Measurements from ENCODE around the gene TRIM59.

Gene TRIM59

GRCh38 chr3:160403028-160403545 lies 46.5 kb downstream of the TRIM59 start:
- DNase-seq, result no peak

- no peak for DNase-seq
Measured at GRCh38 chr3:160402221-160403027, 47.2 kb downstream of the TRIM59 start.

DNA sequence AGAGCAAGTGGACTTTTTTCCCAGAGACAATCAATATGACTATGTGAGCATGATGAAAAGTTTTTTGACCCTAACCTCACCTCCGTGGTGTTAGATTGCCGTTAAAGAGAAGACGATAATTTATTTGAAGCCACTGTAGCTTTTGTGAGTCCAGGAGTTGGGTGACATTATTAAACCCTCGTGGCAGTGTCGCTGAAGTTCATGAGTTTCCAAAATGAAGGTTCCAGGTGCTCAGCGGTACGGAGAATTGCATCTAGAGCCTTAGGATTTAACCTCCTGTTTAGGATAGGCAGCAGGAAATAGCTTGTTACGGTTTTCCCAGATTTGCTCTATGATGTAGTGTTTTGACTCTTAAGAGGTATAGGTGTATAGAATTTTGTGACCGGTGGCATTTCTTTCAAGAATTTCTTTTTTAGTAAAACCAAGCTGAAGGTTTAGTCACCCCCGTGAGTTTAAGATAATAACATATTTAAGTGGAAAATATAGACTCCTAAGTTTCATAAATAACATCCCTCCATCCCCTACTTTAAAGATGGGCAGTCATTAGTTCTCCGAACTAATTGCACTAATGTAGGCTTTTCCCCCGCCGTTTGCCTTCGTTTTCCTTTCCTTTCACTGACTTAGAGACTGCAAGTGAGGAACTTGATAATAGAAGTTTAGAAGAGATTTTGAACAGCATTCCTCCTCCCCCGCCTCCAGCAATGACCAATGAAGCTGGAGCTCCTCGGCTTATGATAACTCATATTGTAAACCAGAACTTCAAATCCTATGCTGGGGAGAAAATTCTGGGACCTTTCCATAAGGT lies 48.1 kb downstream of the TRIM59 start:
- no peak for DNase-seq

GRCh38 chr3:160400702-160401150 lies 48.9 kb downstream of the TRIM59 start:
- peak in 2 of 56 donors; percentile 10 to 17 for DNase-seq

DNA sequence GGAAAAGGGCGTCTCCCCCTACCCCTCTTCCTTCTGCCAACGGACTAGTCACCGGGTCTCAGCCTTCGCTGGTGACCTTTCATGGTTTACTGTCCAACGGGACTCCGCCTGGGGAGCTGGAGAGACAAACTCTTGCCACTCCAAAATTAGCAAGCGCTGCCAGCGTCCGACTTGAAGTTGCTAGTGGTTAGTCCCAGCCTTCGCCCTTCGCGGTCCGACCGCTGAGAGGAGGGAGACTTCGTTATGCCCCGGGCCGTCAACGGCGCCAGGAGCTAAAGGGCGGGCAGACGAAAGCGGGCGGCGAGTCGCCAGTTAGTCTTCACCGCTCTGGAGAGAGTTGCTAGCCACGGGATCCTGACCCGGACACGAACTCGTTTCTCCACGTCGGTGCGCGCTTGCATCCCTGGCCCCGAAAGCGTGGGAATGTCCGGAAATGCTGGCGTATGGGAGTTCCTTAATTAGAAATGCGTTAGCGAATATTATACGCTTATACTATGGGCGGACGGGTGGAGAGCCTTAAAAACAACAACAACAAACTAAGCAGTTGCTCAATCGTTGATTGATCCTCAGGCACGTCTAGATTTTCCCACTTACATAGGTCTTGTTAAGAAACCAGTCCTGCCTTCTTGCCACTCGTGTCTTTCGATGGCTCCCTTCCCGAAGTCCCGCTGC lies 49.4 kb downstream of the TRIM59 start:
- DNase-seq, result peak in 10 of 56 donors; percentile 7 to 55 (median 36)

DNA sequence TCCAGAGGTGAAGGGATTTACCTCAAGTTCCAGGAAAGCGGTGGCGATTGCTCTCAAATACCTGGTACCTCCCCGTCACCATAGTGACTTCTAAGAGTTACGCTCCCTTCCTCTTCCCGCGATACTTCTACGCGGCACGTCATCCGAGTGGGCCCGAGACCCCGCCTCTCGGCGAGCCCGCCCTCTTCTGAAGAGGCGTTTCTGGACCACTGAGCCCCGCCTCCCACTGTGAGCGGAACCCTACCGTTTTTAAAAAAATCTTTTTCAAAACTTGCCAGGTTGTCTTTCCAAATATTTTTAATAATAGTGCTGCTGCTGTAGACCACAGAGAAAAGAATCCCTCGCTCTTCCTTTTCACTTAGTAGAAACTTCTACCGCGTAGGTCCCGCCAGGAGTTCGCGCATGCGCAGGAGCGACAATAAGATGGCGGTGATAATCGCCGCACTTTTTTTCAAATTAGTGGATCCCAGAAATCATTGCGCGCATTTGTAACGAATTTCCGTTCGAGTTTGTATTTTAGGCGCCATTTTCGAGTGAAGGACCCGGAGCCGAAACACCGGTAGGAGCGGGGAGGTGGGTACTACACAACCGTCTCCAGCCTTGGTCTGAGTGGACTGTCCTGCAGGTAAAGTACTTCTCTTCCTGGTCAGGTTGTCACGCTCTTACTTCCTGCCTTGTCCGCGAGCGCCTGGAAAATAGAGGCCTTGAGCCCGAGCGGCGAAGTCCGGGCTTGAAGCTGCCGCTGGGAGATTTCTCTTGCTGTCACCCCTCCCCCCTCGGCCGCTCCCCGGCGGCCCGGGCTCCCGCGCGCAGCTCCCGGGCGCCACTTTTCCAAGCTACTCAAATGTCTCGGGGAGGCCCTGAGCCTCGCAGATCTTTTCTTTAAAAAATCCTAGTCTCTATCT lies 50.2 kb downstream of the TRIM59 start, which contains the start of the genes IFT80 and SMC4:
Gene IFT80, minus strand, starts transcription at position 101 of the 905 bp plus-strand sequence. CDS start 14,625 bp downstream, outside the sequence.
Gene SMC4, plus strand, starts transcription at position 526 of the 905 bp plus-strand sequence. CDS start 1,177 bp downstream, outside the sequence.
- DNase-seq, result peak; percentile 22 to 95 (median 89)

- no peak for DNase-seq
Measured at GRCh38 chr3:160398820-160399124, 50.8 kb downstream of the TRIM59 start.

- no peak for DNase-seq
Measured at GRCh38 chr3:160395297-160395696, 54.3 kb downstream of the TRIM59 start.

DNA sequence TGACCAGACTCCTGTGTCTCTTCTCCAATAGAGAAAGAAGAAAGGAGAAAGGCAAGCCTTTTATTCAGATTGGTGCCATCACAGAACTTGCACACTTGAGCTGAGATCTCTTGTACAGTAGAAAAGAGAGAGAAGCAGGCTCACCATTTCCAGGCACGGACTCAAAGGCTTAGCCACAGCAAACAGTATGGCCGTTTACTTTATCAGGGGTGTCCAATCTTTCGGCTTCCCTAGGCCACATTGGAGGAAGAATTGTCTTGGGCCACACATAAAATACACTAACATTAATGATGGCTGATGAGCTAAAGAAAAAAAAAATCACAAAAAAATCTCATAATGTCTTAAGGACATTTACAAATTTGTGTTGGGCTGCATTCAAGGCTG lies 55.6 kb downstream of the TRIM59 start:
- DNase-seq, result no peak

DNA sequence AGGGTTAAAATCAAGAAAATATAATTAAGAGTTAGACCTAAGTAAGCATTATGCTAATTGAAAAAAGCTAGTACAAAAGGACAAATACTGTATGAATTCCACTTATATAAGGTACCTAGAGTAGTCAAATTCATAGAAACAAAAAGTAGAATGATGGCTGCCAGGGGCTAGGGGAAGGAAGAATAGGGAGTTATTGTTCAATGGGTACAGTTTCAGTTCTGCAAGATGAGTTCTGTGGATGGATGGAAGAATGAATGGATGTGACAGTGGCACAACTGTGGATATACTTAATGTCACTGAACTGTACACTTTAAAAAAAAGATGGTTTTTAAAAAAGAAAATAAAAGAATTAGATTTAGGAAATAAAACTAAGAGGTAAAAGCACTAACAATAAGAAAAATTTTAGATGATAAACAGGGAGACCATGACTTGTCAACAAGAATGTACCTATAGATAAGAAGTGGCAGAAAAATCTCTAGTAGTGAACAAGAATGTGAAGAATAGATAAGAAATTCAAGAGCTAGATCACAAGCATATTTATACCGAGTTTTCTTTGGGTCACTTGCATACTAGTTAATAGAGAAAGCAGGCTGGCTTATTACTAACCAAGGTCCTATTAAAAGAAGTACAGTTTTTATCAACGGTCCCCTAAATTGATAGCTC lies 56.1 kb downstream of the TRIM59 start:
- DNase-seq, result no peak

- DNase-seq, result no peak
Measured at GRCh38 chr3:160392798-160393197, 56.8 kb downstream of the TRIM59 start.

GRCh38 chr3:160390565-160391138 lies 58.9 kb downstream of the TRIM59 start:
- no peak for DNase-seq

Measured in amygdala (tissue), 56 donors.